NOMO-1 treated with dmso at 0.1 percent for 144 hours (cell line): ENCODE results near the gene TMEM184B.
"Not testable (repeated sequence)": the region's sequence is repeated elsewhere in the genome, so short reads cannot be mapped to it uniquely, and the experiment has no call there.

Experiments used
- DNase-seq: peaks from one replicate; lab custom pipeline; 2025; ENCODE audit not compliant: unreplicated experiment; lab: John Stamatoyannopoulos, UW

TMEM184B gene

GRCh38 chr22:38184788-38185187 lies 88.0 kb downstream of the TMEM184B start:
- no peak for DNase-seq

- DNase-seq, result peak; percentile 99
These were observed 91.2 kb downstream of the TMEM184B start, which contains the start of gene PLA2G6 for GRCh38 chr22:38181453-38182200. PLA2G6 (minus strand) TSS chr22:38181830; CDS start chr22:38169426, 12,404 bp downstream.

- no peak for DNase-seq
These were observed 91.9 kb downstream of the TMEM184B start for GRCh38 chr22:38180841-38181452.

- not testable (repeated sequence) for DNase-seq
These were observed 94.2 kb downstream of the TMEM184B start for GRCh38 chr22:38178605-38178937.

GRCh38 chr22:38177926-38178604 lies 94.7 kb downstream of the TMEM184B start:
- no peak for DNase-seq

- DNase-seq, result not testable (repeated sequence)
These were observed 95.3 kb downstream of the TMEM184B start for GRCh38 chr22:38177571-38177925.

- DNase-seq, result no peak
These were observed 95.8 kb downstream of the TMEM184B start for GRCh38 chr22:38177044-38177443.

- no peak for DNase-seq
These were observed 96.6 kb downstream of the TMEM184B start for GRCh38 chr22:38176170-38176741.

- DNase-seq, result no peak
These were observed 97.3 kb downstream of the TMEM184B start for GRCh38 chr22:38175206-38176118.

GRCh38 chr22:38174626-38175025 lies 98.2 kb downstream of the TMEM184B start:
- DNase-seq, result no peak

GRCh38 chr22:38173641-38173906 lies 99.2 kb downstream of the TMEM184B start:
- DNase-seq, result no peak

GRCh38 chr22:38172832-38173640 lies 99.8 kb downstream of the TMEM184B start:
- no peak for DNase-seq

GRCh38 chr22:38171927-38172831 lies 100.6 kb downstream of the TMEM184B start:
- no peak for DNase-seq

GRCh38 chr22:38170469-38170868 lies 102.3 kb downstream of the TMEM184B start:
- no peak for DNase-seq
